GF-D8 (cell line): ENCODE results near the gene TIA1.
"Not testable (repeated sequence)": the region's sequence is repeated elsewhere in the genome, so short reads cannot be mapped to it uniquely, and the experiment has no call there.

ENCODE experiments used
- DNase-seq: peaks from one replicate; lab custom pipeline; 2025; lab: John Stamatoyannopoulos, UW

TIA1 gene

DNA sequence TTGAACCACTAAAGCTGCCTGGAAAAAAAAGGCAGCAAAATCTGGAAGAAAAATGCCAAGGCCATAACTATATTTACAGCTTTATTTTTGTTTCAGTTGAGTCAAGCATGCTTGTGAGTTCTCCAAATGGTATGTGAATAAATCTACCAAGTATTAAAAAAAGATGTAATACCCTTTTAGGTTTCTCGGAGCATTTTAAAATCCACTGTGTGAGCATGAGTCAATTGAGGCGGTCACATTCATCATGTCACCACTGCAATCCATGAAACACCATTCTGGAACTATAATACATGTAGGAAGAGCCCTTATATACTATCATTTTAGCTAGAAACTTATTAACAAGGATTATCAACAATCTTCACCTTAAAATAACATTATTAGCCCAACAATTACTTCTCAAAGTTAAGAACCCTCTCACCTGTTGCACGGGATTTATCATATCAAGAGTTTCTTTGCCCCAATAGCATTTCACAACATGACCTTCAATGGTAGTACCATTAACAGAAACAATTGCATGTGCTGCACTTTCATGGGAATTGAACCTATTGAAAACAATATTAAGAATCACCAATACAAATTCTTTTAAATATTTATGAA lies 33.4 kb downstream of the TIA1 start:
- DNase-seq, result no peak

DNA sequence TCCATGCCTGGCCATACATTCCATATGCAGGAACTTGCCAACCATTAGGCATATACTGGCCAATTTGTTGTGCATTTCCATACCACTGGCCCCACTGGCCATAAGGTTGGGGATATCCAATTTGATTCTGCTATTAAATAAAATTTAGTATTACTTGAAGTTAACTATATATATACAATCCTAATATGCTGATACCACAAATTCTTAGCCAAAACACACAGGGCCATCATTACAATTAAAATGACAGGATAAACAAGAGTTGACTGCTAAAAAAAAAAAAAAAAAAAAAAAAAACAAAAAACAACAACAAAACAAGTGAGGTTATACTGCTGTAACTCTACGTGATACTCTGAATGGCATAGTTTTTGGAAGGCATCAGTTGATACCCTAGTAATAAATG lies 34.1 kb downstream of the TIA1 start:
- DNase-seq, result no peak

DNA sequence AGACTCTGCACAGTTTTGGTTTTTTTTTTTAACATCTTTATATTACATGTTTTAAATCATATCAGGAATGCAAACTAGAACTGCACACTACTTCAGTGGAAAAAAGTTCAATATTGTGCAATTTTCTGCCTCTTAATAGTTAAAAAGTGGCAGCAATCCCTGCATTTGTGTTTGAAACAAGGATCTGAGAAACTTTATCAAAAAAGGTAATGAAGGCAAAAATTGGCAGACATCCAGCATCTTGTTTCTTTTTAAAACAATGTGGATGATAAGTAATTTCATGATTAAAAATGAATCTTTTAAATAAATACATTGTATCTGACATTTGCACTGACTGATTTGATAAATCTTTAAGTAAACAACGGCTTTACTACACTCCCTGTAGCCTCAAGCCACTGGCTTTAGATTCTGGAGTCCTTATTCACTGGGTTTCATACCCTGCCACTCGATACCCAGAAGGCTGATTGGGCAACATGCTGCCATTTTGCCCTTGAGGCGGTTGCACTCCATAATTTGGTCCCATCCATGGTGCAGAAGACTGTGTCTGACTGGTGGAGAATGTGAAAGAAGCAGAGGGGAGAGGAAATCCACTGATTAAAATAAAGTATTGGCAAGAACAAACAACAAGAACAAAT lies 36.0 kb downstream of the TIA1 start:
- DNase-seq, result no peak

DNA sequence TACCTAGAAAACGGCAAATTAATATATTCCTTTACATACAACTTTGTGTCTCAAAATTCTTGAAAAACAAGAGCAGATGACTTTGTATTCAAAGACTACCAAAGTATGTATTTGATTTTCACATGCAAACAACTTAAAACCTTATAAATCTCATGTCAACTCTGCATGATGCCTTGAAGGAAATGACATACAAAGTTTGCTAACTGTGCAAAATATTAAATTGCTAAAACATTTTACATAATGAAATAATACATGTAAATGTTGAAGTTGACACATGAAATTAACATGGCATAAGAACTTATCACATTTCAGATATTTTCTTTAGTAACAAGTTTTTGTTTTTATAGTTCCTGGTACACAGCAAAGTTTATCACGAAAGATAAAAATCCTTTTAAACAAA lies 36.8 kb downstream of the TIA1 start:
- DNase-seq, result no peak

DNA sequence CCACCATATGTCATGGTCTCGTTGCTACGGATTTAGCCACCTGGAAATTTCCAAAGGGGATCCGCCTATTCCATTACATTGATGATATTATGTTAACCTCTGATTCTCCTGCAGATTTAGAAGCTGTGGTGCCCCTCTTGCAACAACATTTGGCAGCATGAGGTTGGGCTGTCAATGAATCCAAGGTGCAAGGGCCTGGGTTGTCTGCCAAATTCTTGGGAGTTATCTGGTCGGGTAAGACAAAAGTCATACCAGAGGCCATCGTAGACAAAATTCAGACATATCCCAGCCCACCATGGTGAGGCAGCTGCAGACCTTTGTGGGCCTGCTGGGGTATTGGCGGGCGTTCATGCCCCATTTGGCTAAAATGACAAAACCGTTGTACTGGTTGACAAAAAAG lies 44.0 kb downstream of the TIA1 start:
- DNase-seq, result no peak

DNA sequence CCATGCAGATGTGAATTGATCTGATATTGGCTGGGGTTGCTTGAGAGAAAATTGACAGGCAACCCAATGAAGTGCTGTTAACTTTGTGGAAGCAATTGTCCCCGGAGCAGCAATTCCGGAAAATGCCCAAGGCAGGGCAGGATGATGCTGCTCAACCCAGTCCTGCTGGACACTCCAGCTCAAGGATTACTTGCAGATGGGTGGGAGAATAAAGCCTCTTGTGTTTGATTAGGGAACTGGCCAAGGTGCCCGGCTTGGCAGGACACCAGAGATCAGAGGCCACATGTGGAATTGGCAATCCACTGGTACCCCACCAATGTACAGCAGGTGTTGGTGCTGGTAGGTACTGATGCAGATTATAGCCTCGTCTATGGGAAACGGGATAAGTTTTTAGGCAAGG lies 45.3 kb downstream of the TIA1 start:
- DNase-seq, result no peak

DNA sequence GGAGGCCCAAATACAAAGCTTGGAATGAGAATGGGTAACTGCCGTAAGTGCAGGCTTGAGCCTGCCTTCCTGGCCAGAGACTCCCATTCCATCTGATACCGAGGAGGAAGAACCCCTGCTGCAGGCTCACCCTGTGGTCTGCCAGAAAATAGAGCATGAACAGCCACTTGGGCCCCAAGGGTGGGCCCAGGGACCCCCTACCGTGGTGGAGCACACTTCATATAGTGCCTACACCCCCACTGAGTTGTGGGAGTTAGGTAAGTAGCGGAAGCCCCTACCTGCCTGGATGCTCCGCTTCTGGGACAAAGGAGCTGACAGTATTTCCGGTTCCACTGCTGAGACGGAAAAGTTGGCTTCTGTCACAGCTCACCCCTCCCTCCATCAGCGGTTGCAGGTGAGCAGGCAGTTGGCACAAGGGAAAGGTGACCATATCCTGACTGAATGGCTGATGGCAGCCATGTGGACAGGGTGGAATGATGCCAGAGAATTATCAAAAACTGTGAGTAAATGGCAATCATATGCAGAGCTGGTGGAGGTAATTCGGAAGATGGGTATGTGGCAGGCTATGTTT lies 46.1 kb downstream of the TIA1 start:
- DNase-seq, result no peak

DNA sequence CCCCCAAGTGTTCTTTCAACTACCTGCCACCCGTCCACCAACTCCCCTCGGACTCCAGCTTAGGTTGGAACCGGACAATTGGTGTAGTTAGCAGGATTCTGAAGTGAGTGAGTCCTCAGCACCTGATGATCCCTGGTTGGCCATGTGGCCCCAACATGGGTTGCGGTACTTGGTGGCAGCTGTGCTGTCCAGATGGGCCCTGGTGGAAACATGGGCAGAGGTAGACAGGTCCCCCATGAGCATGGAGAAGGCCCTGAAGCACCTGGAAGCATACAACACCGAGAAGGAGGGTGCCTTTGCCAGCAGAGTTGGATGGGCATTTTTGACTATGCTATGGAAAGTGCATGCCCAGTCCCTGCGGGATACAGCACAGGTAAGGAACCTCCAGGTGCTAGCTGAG lies 46.6 kb downstream of the TIA1 start:
- DNase-seq, result no peak

DNA sequence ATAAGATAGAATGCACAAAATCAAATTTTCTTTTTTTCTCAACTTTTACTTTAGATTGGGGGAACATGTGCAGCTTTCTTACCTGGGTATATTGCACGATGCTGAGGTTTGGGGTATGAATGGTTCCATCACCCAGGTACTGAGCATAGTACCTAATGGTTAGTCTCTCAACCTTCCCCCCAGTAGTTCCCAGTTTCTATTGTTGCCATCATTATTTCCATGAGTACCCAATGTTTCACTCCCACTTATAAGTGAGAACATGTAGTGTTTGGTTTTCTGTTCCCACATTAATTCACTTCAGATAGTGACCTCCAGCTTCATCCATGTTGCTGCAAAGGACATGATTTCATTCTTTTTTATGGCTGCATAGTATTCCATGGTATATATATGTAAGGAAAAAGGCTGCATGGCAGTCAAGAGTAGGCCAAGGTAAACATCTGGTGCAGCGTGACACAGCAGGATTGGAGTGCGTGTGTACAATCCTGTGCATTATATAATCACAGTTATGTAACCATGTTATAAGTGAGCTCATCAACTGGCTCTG lies 47.1 kb downstream of the TIA1 start:
- DNase-seq, result no peak

DNA sequence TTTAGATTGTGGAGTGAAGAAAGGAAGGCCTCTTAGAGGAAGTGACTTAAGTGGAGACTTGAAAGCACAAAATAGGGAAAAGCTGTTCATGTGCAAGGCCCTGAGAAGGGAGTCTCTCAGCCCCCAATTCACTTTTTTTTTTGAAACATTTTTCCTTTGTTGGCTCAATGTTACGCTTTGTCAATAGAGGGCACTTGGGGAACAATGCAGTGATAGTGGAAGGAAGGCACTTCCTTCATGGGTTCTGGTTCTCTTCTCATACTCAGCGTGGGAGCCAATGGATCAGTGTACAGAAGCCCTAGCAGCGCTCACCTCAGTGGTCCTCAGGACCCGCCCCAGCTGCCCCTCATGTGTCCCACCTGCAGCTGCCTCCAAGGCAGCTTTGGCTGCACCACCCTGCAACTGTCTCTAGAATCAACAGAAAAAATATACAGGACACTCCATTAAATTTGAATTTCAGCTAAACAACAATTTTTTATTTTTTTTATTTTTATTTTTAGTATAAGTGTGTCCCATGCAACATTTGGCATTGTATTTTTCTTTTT lies 49.0 kb downstream of the TIA1 start:
- DNase-seq, result peak; percentile 15

DNA sequence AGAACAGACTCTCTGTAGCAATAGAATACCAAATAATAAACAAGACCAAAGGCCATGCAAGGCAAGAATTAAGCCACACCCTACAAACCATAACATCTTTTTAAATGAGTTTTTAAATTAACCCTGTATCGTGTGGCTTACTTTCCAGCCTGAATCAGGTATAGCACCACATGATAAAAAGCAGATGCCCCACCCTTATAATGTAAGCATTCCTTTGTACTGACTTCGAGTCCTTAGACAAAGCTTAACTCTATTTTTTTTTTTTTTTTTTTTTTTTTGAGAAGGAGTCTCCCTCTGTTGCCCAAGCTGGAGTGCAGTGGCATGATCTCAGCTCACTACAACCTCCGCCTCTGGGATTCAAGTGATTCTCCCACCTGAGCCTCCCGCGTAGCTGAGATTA lies 55.9 kb downstream of the TIA1 start:
- DNase-seq, result no peak

DNA sequence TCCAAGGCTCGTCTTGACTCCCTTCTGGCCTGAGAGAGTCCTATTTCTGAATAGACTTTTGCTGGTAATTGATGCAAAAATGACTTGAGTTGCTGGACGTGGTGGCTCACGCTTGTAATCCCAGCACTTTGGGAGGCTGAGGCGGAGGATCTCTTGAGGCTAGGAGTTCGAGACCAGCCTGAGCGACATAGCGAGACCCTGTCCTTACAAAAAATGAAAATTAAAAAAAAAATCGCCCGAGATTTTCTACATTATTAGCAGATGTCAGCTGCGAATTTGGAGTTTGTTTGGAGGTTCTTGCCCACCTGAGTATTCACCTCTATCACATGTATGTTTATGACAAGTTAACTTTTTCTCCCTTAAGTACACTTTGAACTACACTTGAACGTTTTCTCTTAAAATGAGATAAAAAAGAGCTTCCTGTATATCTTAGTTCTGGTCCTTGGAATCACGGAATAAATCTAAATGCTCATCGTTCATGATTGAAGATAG lies 57.1 kb downstream of the TIA1 start:
- no peak for DNase-seq

DNA sequence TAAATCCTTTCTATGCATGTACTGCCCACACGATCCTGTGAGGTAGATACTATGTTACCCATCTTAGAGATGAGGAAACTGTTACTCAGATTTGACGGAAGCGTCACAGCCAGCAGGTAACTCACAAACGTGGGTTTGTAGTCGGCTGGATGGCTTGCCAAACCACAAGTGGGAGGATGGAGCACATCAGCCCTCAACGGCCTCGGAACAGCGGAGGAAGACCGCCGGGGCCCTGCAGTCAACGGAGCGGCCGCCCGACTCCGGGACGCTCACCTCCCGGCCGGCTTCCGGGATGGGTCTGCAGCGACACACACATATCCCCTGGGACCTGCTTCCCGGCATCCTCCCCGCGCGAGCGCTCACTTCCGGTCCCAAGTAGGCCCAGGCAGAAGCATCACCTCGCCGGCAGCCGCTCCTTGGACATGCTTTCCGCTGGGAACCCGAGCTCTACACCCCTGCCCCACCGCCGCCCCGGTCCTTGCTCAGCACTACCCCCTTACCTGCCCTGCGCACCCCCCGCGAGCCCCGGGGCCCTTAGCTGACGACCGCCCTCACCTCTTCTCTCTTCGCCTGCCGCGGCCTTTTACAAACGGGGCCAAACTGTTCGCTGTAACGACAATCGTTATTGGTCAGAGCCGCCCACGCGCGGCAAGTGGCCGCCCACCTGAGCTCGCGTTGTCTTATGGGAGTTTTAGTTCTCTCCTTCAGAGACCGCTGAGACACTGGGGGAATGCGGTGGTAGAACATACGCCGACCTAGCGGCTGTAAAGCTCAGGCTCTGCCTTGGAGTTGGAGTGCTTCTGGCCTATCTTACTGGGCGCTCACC lies 57.8 kb downstream of the TIA1 start, which contains the start of gene C2orf42:
Gene C2orf42 (minus strand): TSS at position 602 of the 826 bp plus-strand sequence. CDS start 9,034 bp downstream, outside the sequence.
- DNase-seq, result peak; percentile 95

DNA sequence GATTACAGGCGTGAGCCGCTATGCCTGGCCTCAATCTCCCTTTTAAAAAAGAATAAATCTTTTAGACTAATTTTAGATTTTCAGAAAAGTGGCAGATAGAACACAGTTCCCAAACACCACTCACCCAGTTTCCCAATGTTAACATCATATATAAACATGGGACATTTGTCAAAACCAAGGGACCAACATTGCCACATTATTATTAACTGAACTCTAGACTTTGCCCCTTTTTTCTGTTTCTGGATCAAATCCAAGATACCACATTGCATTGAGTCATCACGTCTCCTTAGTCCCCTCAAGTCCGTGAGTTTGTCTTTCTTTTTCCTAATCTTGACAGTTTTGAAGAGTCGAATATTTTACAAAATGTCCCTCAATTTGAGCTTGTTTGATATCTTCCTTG lies 60.0 kb downstream of the TIA1 start:
- no peak for DNase-seq

DNA sequence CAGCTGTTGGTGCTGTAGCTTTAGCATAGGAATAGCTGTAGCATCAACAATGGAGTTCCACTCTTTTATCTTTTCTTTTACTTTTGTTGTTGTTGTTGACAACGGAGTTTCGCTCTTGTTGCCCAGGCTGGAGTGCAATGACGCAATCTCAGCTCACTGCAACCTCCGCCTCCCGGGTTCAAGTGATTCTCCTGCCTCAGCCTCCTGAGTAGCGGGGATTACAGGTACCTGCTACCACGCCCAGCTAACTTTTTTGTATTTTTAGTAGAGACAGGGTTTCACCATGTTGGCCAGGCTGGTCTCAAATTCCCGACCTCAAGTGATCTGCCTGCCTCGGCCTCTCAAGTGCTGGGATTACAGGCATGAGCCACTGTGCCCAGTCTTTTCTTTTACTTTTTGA lies 61.3 kb downstream of the TIA1 start:
- DNase-seq, result not testable (repeated sequence)

DNA sequence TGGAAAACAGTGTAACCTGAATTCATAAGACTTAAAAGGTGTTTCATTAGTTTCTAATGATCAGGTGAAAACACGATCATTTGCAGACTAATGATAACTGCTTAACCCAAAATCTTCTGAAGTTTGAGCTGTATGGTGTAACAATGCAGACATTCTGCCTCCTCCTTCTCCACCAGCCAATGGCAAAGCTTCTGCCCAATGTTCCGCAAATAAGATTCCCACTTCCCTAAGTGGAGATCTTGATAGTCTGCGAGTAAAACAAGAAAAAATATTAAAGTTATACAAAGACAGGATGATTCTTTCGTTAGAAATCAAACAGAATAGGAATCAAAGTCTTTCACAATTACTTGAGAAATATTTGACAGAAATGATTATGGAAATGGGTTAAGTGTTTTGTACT lies 65.7 kb downstream of the TIA1 start:
- DNase-seq, result no peak

DNA sequence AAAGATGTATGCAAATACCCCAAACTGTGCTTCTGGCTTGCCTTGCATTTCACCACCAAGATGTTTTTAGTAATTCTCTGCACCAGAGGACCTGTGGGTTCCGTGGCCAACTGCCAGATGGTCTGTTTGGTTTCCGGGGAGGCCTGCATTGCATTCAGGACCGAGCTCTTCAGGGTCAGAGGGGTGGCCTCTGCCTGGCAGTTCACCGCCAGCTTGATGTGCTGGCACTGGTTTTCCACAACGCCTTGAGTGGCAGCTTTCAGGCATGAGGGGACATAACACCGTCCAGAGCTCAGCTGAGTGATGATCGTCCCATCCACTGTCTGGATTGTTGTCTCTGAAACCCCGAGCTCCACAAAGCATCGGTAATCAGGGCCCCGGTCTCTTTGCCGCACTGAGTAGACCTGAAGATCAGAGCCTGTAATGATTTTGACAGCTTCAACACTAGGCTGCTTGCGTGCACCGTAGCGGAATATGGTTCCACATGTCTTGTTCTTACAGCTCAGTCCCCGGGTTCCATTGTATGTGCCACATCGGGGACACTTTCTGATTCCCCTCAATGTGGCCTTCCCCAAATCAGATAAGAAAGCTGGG lies 67.0 kb downstream of the TIA1 start:
- DNase-seq, result peak; percentile 82

DNA sequence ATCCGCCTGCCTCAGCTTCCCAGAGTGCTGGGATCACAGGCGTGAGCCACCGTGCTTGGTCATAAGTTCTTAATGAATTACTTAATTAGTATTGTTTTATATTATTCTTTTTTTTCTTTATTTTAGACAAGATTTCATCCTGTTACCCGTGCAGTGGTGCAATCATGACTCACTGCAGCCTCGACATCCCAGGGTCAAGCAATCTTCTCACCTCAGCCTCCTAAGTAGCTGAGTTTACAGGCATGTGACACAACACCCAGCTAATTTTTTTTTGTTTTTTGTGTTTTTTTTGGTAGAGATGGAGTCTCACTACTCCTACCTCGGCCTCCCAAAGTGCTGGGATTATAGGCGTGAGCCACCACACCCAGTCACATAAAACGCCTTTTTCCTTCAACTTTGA lies 74.9 kb downstream of the TIA1 start:
- DNase-seq, result no peak

DNA sequence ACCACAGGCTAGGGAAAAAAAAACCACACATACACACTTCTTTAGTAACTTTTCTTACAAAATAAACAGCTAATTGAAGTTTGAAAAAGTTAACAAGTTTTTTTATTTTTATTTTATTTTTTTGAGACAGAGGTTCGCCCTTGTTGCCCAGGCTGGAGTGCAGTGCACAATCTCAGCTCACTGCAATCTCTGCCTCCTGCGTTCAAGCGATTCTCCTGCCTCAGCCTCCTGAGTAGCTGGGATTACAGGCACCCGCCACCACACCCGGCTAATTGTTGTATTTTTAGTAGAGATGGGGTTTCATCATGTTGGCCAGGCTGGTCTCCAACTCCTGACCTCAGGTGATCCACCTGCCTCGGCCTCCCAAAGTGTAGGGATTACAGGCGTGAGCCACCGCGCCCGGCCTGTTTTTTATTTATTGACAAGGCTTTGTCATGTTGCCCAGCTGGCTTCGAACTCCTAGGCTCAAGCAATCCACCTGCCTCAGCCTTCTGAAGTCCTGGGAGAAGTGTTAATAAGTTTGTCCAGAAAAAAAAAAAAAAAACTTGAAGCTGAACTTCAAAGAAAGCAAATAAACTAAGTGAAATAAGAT lies 78.7 kb downstream of the TIA1 start:
- DNase-seq, result not testable (repeated sequence)

DNA sequence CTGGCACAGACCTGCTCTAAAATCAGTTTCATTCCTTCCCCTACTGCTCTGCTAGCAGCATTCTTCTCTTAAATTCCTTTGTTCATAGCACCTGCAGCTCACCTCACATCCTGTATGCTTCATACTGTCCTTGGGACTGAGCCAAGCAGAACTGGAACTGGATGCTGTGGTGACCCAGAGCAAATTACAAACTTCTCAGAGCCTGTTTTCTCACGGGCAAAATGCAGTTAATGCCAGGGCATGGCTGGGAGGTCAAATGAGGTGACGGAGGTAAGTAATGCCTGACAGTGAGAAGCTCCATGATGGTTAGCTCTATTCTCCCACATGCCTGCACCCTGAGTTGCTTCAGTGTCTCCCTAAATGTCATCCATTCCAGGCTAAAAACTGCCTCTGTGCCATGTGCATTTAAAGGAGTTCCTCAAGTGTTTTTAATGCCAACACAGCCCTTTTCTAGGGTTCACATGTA lies 87.3 kb downstream of the TIA1 start:
- no peak for DNase-seq

DNA sequence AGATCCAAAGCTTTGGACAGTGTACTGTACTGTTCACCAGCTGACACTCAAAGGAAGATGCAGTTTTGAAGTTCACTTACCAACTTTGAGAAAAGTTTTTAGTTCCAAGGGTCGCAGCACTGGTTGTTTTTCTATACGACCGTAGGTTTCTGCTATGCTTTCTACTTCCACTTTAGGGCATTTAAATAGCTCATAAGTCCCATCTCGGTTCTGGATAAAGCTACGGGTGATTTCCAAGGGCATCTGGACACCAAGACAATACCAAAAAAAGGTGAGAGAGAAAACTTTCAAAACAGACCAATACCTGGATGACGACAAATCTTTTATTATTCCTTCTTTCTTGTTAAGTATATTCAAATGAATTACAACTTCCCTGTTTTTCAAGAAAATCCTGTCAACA lies 87.9 kb downstream of the TIA1 start:
- no peak for DNase-seq
